A673 (cell line): Measurements from ENCODE around the gene VIPR1.
"Not testable (repeated sequence)": the region's sequence is repeated elsewhere in the genome, so short reads cannot be mapped to it uniquely, and the experiment has no call there.

ENCODE experiments used
- EZH2 ChIP-seq: fragments of 200-600 bp; sonication (generic); IDR thresholded peaks from 2 replicates; pipeline ENCODE4 v1.6.1; 2017; ENCODE audit warnings: borderline replicate concordance, low read depth, mild to moderate bottlenecking, mixed read lengths, antibody characterized with exemption, low read length; ENCODE audit not compliant: poor library complexity, severe bottlenecking
- TF ChIP-seq, protein P1 (sequence below): fragments of 300-800, 200-600 bp; sonication (generic); conservative IDR thresholded peaks from 2 replicates; pipeline ENCODE4 v1.5.1; 2017; ENCODE audit warnings: low read depth, mild to moderate bottlenecking, antibody characterized with exemption, low read length, moderate library complexity, mixed read lengths

DNA sequence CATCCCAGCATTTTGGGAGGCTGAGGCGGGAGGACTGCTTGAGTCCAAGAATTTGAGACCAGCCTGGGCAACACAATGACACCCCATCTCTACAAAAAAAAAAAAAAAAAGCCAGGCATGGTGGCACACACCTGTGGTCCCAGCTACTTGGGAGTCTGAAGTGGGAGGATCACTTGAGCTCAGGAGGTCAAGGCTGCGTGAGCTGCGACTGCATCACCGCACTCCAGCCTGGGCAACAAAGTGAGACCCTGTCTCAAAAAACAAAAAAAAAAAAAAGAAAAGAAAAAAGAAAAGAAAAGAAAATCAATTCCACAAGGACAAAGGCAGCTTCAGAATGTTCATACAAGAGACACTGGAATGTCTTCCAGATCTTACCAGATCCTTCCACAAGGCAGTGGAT lies 76.9 kb downstream of the VIPR1 start:
- TF ChIP-seq, protein P1, sequence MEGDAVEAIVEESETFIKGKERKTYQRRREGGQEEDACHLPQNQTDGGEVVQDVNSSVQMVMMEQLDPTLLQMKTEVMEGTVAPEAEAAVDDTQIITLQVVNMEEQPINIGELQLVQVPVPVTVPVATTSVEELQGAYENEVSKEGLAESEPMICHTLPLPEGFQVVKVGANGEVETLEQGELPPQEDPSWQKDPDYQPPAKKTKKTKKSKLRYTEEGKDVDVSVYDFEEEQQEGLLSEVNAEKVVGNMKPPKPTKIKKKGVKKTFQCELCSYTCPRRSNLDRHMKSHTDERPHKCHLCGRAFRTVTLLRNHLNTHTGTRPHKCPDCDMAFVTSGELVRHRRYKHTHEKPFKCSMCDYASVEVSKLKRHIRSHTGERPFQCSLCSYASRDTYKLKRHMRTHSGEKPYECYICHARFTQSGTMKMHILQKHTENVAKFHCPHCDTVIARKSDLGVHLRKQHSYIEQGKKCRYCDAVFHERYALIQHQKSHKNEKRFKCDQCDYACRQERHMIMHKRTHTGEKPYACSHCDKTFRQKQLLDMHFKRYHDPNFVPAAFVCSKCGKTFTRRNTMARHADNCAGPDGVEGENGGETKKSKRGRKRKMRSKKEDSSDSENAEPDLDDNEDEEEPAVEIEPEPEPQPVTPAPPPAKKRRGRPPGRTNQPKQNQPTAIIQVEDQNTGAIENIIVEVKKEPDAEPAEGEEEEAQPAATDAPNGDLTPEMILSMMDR, result not testable (repeated sequence)
- not testable (repeated sequence) for TF ChIP-seq EZH2
